ENCODE data around the gene KRTAP5-11. TPM values are rescaled to one million over a fixed set of nuclear protein-coding genes. Genes with fewer than 3 reads are reported as not detected.
"Not testable (repeated sequence)": the region's sequence is repeated elsewhere in the genome, so short reads cannot be mapped to it uniquely, and the experiment has no call there.

KRTAP5-11 gene
- total RNA-seq, 1 experiment from 2014 or later, result not detected

GRCh38 chr11:71568704-71569349 is 13.8 kb downstream of the KRTAP5-11 start:
- Histone ChIP-seq H3K36me3 (ENCODE audit: control insufficient read depth, insufficient read depth, low read length) (no peaks in the 10 kb centered on the region), H3K4me1 (peaks cover 6% of the 10 kb centered on the region), H3K27me3 (replicated peaks; ENCODE audit: control insufficient read depth, insufficient read depth, low read length) (no peaks in the 10 kb centered on the region), H3K9me3 (no peaks in the 10 kb centered on the region), H3K4me3 (ENCODE audit: low read depth, low read length) (no peak overlapping the region)
- TF ChIP-seq CTCF (IDR thresholded peaks at IDR 0.05; ENCODE audit: insufficient read depth in 1 of 2, low read depth in 1 of 2, low read length in 1 of 2, severe bottlenecking in 1 of 2, unreplicated experiment in 1 of 2), result no peak
- BruUV-seq (replicated peaks), result no TSS peak
- H3K36me3 Mint-ChIP-seq (ENCODE audit: insufficient read depth, unreplicated experiment), result no peaks in the 10 kb centered on the region
- H3K9me3 Mint-ChIP-seq (ENCODE audit: unreplicated experiment), result no peaks in the 10 kb centered on the region
- H3K4me1 Mint-ChIP-seq (ENCODE audit: low read depth, unreplicated experiment), result peaks cover 7% of the 10 kb centered on the region
- DNase-seq, result no peak
- H3K27ac Mint-ChIP-seq (ENCODE audit: unreplicated experiment), result no peak overlapping the region
- POLR2A ChIA-PET, result no interaction called here
- intact Hi-C loops (cut with micrococcal nuclease; ENCODE audit: unreplicated experiment), result no loop called here
- CTCF ChIA-PET, result interaction anchor here (0.9 kb wide), 1 partner anchor 11 kb away, joined by 3 read pairs; no protein-coding TSS in a partner anchor
- no peak overlapping the region for H3K4me3 Mint-ChIP-seq (ENCODE audit: unreplicated experiment)
- H3K27me3 Mint-ChIP-seq (ENCODE audit: insufficient read depth, unreplicated experiment), result peaks cover 4% of the 10 kb centered on the region

GRCh38 chr11:71567633-71568032 is 15.0 kb downstream of the KRTAP5-11 start:
- H3K4me1 ChIP-seq; POLR2A ChIA-PET; H3K9me3 ChIP-seq; BruUV-seq (replicated peaks); H3K4me3 Mint-ChIP-seq (ENCODE audit: unreplicated experiment); H3K27ac Mint-ChIP-seq (ENCODE audit: unreplicated experiment); H3K27me3 ChIP-seq (replicated peaks; ENCODE audit: control insufficient read depth, insufficient read depth, low read length); H3K9me3 Mint-ChIP-seq (ENCODE audit: unreplicated experiment); H3K4me3 ChIP-seq (ENCODE audit: low read depth, low read length); H3K36me3 Mint-ChIP-seq (ENCODE audit: insufficient read depth, unreplicated experiment); H3K36me3 ChIP-seq (ENCODE audit: control insufficient read depth, insufficient read depth, low read length); intact Hi-C loops (cut with micrococcal nuclease; ENCODE audit: unreplicated experiment); CTCF ChIA-PET; DNase-seq: not testable (repeated sequence)
- Mint-ChIP-seq H3K4me1 (ENCODE audit: low read depth, unreplicated experiment) (peaks cover 13% of the 10 kb centered on the region), H3K27me3 (ENCODE audit: insufficient read depth, unreplicated experiment) (peaks cover 14% of the 10 kb centered on the region)

GRCh38 chr11:71566626-71567599 is 15.8 kb downstream of the KRTAP5-11 start:
- H3K4me3 Mint-ChIP-seq (ENCODE audit: unreplicated experiment); H3K27me3 ChIP-seq (replicated peaks; ENCODE audit: control insufficient read depth, insufficient read depth, low read length); H3K9me3 ChIP-seq; BruUV-seq (replicated peaks); H3K9me3 Mint-ChIP-seq (ENCODE audit: unreplicated experiment); H3K36me3 Mint-ChIP-seq (ENCODE audit: insufficient read depth, unreplicated experiment); H3K36me3 ChIP-seq (ENCODE audit: control insufficient read depth, insufficient read depth, low read length); H3K27ac Mint-ChIP-seq (ENCODE audit: unreplicated experiment); CTCF ChIA-PET; H3K4me3 ChIP-seq (ENCODE audit: low read depth, low read length); H3K4me1 ChIP-seq; intact Hi-C loops (cut with micrococcal nuclease; ENCODE audit: unreplicated experiment): not testable (repeated sequence)
- POLR2A ChIA-PET, result interaction anchor here (0.6 kb wide), 1 partner anchor 114 kb away, joined by 3 read pairs; the partner anchor contains the start of gene NADSYN1
- Mint-ChIP-seq H3K27me3 (ENCODE audit: insufficient read depth, unreplicated experiment) (peaks cover 17% of the 10 kb centered on the region), H3K4me1 (ENCODE audit: low read depth, unreplicated experiment) (peaks cover 13% of the 10 kb centered on the region)
- peak in 1 of 2 experiments; percentile 31 for DNase-seq

- peaks cover 17% of the 10 kb centered on the region for H3K27me3 Mint-ChIP-seq (ENCODE audit: insufficient read depth, unreplicated experiment)
- ChIA-PET POLR2A (no interaction called here), CTCF (no interaction called here)
- H3K4me3 Mint-ChIP-seq (ENCODE audit: unreplicated experiment), result no peak overlapping the region
- intact Hi-C loops (cut with micrococcal nuclease; ENCODE audit: unreplicated experiment), result no loop called here
- H3K4me1 ChIP-seq, result no peaks in the 10 kb centered on the region
- no peak for TF ChIP-seq CTCF (IDR thresholded peaks at IDR 0.05; ENCODE audit: insufficient read depth in 1 of 2, low read depth in 1 of 2, low read length in 1 of 2, severe bottlenecking in 1 of 2, unreplicated experiment in 1 of 2)
- H3K4me1 Mint-ChIP-seq (ENCODE audit: low read depth, unreplicated experiment), result peaks cover 13% of the 10 kb centered on the region
- H3K27me3 ChIP-seq (replicated peaks; ENCODE audit: control insufficient read depth, insufficient read depth, low read length), result no peaks in the 10 kb centered on the region
- no peaks in the 10 kb centered on the region for H3K36me3 Mint-ChIP-seq (ENCODE audit: insufficient read depth, unreplicated experiment)
- H3K9me3 ChIP-seq, result no peaks in the 10 kb centered on the region
- H3K36me3 ChIP-seq (ENCODE audit: control insufficient read depth, insufficient read depth, low read length), result no peaks in the 10 kb centered on the region
- H3K27ac Mint-ChIP-seq (ENCODE audit: unreplicated experiment), result no peak overlapping the region
- BruUV-seq (replicated peaks), result no TSS peak
- peak in 1 of 2 experiments; percentile 25 for DNase-seq
- peaks cover 15% of the 10 kb centered on the region for H3K9me3 Mint-ChIP-seq (ENCODE audit: unreplicated experiment)
- no peak overlapping the region for H3K4me3 ChIP-seq (ENCODE audit: low read depth, low read length)
These were observed 16.5 kb downstream of the KRTAP5-11 start for GRCh38 chr11:71566081-71566620.
